ENCODE data around the gene ZNF219. TPM values are rescaled to one million over a fixed set of nuclear protein-coding genes. Genes with fewer than 3 reads are reported as not detected.

Gene ZNF219
- total RNA-seq, 1 experiment from 2014 or later: 16.6 TPM

DNA sequence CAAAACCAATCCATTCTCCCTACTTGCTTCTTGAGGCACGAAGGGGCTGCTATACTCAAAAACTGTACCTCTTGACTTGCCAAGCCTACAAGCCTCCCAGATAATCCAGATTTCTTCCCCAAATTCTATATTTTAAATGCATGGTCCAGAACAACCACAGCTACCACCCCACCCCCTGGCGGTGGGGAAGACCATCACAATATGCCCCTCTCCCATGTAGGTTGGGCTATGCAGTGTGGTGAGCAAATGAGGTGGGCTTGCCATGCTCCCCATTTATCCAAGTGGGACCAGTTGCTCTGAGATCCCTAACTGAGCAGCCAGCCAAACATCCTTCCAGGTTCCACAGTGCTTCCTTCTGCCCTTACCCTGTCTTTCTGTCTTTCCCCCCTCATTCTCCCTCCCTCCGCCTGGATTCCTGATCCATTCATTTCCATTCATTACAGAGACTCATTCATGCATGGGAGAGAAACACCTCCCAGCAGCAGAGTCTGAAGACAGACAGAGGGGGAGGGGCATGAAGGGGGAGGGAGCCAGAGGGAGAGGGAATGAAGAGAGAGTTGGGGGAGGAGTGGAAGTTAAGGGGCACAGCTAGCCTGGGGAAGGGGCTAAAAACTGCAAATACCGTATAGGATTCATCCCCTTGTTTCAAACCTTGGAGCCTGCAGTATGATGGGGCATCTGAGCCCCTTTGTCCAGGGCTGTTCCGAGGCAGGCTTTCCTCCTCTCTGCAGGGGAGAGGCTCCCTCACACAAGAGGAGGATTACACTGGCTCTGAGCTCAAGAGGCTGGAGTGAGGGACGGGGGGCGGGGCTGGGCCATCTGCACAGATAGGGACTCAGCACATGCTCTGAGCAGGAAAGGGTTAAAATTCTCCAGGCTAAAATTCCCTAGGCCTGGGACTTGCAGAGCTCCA lies 4.4 kb downstream of the ZNF219 start:
- H3K9me2 ChIP-seq (ENCODE audit: insufficient read depth): no peaks in the 10 kb centered on the region
- ChIA-PET POLR2A (no interaction called here), RAD21 (ENCODE audit: low non-redundant PET in 1 of 2, low total read pairs in 2 of 2, uncharacterized antibody in 2 of 2, unreplicated experiment in 2 of 2) (no interaction called here), CTCF (interaction anchor here (1.0 to 5.3 kb wide), 5 partner anchors 10 to 123 kb away, joined by 3 to 35 read pairs (median 19); no protein-coding TSS in a partner anchor)
- no peaks in the 10 kb centered on the region; a peak in 2 of 4 replicates for H3K36me3 ChIP-seq (ENCODE audit: control insufficient read depth in 1 of 2, insufficient read depth in 2 of 2, low read length in 2 of 2)
- no peaks in the 10 kb centered on the region for H4K20me1 ChIP-seq (ENCODE audit: insufficient read depth)
- no peak for DNase-seq (ENCODE audit: low read depth, low spot score)
- no peak for ATAC-seq
- H3K27me3 ChIP-seq (ENCODE audit: insufficient read depth, low read length): no peaks in the 10 kb centered on the region
- peaks cover 2 to 10% of the 10 kb centered on the region in 2 experiments for H3K4me1 ChIP-seq (ENCODE audit: control insufficient read depth in 1 of 2, insufficient read depth in 2 of 2, low read length in 2 of 2)
- no peaks in the 10 kb centered on the region for H3K9me3 ChIP-seq (ENCODE audit: control insufficient read depth in 1 of 2, insufficient read depth in 1 of 2, low read depth in 1 of 2, low read length in 2 of 2)
- no peak overlapping the region for H3K9ac ChIP-seq (ENCODE audit: low read length)
- TF ChIP-seq YY1 (IDR thresholded peaks at IDR 0.05; ENCODE audit: extremely low read depth, insufficient replicate concordance, low read depth, low read length) (no peak), TCF7L2 (IDR thresholded peaks at IDR 0.05; ENCODE audit: borderline replicate concordance, extremely low read depth, insufficient read depth, insufficient read length) (no peak), CBX3 (IDR thresholded peaks at IDR 0.05; ENCODE audit: low read depth) (no peak)
- no peak overlapping the region for H3K4me2 ChIP-seq (ENCODE audit: low read length)
- no peak overlapping the region for H3K27ac ChIP-seq (ENCODE audit: low read depth, low read length)
- no TSS peak for BruUV-seq (replicated peaks)
- H3K79me2 ChIP-seq (ENCODE audit: insufficient read depth, low read length): no peaks in the 10 kb centered on the region
- H3K4me3 ChIP-seq (replicated peaks in 1 of 2; ENCODE audit: low read depth in 1 of 2, low read length in 2 of 2): no peak overlapping the region
- H2AFZ ChIP-seq (ENCODE audit: low read depth, low read length, poor library complexity, severe bottlenecking): no peak overlapping the region
- intact Hi-C loops (cut with micrococcal nuclease): no loop called here

DNA sequence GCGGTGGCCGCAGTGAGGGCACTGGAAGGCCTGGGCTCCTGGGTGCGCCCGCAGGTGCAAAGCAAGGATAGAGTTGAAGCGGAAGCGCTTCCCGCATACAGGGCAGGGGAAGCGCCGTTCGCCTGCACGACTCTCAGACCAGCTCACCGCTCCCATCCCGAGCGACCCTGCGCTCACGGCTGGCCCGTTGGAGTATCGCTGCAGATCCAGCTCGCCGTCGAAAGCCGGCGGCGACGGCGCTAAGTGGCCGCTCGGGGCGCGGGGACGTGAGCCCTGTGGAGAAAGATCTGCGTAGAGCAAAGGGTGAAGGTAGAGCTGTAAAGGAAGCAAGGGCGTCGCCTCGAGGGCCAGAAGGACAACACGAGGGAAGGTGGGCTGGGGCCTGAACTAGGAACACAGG lies 5.4 kb downstream of the ZNF219 start:
- H3K36me3 ChIP-seq (ENCODE audit: control insufficient read depth in 1 of 2, insufficient read depth in 2 of 2, low read length in 2 of 2): no peaks in the 10 kb centered on the region; a peak in 2 of 4 replicates
- ChIA-PET CTCF (interaction anchor here (1.0 to 5.3 kb wide), 12 partner anchors 9 to 122 kb away, joined by 3 to 35 read pairs (median 5); partner anchors contain the start of gene TMEM253), POLR2A (no interaction called here)
- no peak for TF ChIP-seq SP1 (IDR thresholded peaks at IDR 0.05; ENCODE audit: low read depth)
- TF ChIP-seq ZFX (IDR thresholded peaks at IDR 0.05): no peak
- no peak for TF ChIP-seq JUND (IDR thresholded peaks at IDR 0.05)
- TF ChIP-seq EGR1 (IDR thresholded peaks at IDR 0.05; ENCODE audit: low read depth): no peak
- no peak for TF ChIP-seq POLR2AphosphoS5 (IDR thresholded peaks at IDR 0.05; ENCODE audit: low read depth, low read length)
- TF ChIP-seq, protein P1, sequence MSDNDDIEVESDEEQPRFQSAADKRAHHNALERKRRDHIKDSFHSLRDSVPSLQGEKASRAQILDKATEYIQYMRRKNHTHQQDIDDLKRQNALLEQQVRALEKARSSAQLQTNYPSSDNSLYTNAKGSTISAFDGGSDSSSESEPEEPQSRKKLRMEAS (IDR thresholded peaks at IDR 0.05): no peak
- TF ChIP-seq, protein P2, sequence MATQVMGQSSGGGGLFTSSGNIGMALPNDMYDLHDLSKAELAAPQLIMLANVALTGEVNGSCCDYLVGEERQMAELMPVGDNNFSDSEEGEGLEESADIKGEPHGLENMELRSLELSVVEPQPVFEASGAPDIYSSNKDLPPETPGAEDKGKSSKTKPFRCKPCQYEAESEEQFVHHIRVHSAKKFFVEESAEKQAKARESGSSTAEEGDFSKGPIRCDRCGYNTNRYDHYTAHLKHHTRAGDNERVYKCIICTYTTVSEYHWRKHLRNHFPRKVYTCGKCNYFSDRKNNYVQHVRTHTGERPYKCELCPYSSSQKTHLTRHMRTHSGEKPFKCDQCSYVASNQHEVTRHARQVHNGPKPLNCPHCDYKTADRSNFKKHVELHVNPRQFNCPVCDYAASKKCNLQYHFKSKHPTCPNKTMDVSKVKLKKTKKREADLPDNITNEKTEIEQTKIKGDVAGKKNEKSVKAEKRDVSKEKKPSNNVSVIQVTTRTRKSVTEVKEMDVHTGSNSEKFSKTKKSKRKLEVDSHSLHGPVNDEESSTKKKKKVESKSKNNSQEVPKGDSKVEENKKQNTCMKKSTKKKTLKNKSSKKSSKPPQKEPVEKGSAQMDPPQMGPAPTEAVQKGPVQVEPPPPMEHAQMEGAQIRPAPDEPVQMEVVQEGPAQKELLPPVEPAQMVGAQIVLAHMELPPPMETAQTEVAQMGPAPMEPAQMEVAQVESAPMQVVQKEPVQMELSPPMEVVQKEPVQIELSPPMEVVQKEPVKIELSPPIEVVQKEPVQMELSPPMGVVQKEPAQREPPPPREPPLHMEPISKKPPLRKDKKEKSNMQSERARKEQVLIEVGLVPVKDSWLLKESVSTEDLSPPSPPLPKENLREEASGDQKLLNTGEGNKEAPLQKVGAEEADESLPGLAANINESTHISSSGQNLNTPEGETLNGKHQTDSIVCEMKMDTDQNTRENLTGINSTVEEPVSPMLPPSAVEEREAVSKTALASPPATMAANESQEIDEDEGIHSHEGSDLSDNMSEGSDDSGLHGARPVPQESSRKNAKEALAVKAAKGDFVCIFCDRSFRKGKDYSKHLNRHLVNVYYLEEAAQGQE (IDR thresholded peaks at IDR 0.05; ENCODE audit: low read depth): no peak
- no peak for TF ChIP-seq CEBPB (IDR thresholded peaks at IDR 0.05; ENCODE audit: low read depth)
- TF ChIP-seq FOSL1 (IDR thresholded peaks at IDR 0.05; ENCODE audit: low read depth): no peak
- no peak for TF ChIP-seq EZH2phosphoT487 (IDR thresholded peaks at IDR 0.05; ENCODE audit: borderline replicate concordance)
- no peak for TF ChIP-seq ZNF274 (IDR thresholded peaks at IDR 0.05; ENCODE audit: low read depth, low read length)
- no peak for TF ChIP-seq ELF1 (IDR thresholded peaks at IDR 0.05; ENCODE audit: borderline replicate concordance, low read depth)
- no peak for TF ChIP-seq CBX3 (IDR thresholded peaks at IDR 0.05; ENCODE audit: low read depth)
- no peak for TF ChIP-seq POLR2A (IDR thresholded peaks at IDR 0.05; ENCODE audit: borderline replicate concordance, extremely low read depth, insufficient read depth, insufficient read length)
- TF ChIP-seq SIN3A (IDR thresholded peaks at IDR 0.05; ENCODE audit: low read depth): no peak
- no peak for TF ChIP-seq SRF (IDR thresholded peaks at IDR 0.05; ENCODE audit: low read depth)

More for the DNA sequence above, 5.4 kb downstream of the ZNF219 start:
- Histone ChIP-seq H4K20me1 (ENCODE audit: insufficient read depth) (no peaks in the 10 kb centered on the region), H3K9me3 (ENCODE audit: control insufficient read depth in 1 of 2, insufficient read depth in 1 of 2, low read depth in 1 of 2, low read length in 2 of 2) (no peaks in the 10 kb centered on the region), H3K79me2 (ENCODE audit: insufficient read depth, low read length) (no peaks in the 10 kb centered on the region), H3K9ac (ENCODE audit: low read length) (no peak overlapping the region), H3K27me3 (ENCODE audit: insufficient read depth, low read length) (no peaks in the 10 kb centered on the region), H3K9me2 (ENCODE audit: insufficient read depth) (no peaks in the 10 kb centered on the region), H3K4me2 (ENCODE audit: low read length) (no peak overlapping the region), H2AFZ (ENCODE audit: low read depth, low read length, poor library complexity, severe bottlenecking) (no peak overlapping the region), H3K4me1 (ENCODE audit: control insufficient read depth in 1 of 2, insufficient read depth in 2 of 2, low read length in 2 of 2) (peaks cover 0 to 12% of the 10 kb centered on the region in 2 experiments), H3K4me3 (replicated peaks in 1 of 2; ENCODE audit: low read depth in 1 of 2, low read length in 2 of 2) (no peak overlapping the region), H3K27ac (ENCODE audit: low read depth, low read length) (no peak overlapping the region)
- ATAC-seq (no peak), DNase-seq (ENCODE audit: low read depth, low spot score) (no peak)
- no TSS peak for BruUV-seq (replicated peaks)
- RAD21 ChIA-PET (ENCODE audit: low non-redundant PET in 1 of 2, low total read pairs in 2 of 2, uncharacterized antibody in 2 of 2, unreplicated experiment in 2 of 2): interaction anchor here (1.2 kb wide), 2 partner anchors 12 to 78 kb away, joined by 4 to 6 read pairs; no protein-coding TSS in a partner anchor
- intact Hi-C loops (cut with micrococcal nuclease): no loop called here

Data from HCT116 (cell line).